ENCODE results near the gene KIRREL1. TPM values are rescaled to one million over a fixed set of nuclear protein-coding genes. Genes with fewer than 3 reads are reported as not detected.

The KIRREL1 gene
- not detected for total RNA-seq

DNA sequence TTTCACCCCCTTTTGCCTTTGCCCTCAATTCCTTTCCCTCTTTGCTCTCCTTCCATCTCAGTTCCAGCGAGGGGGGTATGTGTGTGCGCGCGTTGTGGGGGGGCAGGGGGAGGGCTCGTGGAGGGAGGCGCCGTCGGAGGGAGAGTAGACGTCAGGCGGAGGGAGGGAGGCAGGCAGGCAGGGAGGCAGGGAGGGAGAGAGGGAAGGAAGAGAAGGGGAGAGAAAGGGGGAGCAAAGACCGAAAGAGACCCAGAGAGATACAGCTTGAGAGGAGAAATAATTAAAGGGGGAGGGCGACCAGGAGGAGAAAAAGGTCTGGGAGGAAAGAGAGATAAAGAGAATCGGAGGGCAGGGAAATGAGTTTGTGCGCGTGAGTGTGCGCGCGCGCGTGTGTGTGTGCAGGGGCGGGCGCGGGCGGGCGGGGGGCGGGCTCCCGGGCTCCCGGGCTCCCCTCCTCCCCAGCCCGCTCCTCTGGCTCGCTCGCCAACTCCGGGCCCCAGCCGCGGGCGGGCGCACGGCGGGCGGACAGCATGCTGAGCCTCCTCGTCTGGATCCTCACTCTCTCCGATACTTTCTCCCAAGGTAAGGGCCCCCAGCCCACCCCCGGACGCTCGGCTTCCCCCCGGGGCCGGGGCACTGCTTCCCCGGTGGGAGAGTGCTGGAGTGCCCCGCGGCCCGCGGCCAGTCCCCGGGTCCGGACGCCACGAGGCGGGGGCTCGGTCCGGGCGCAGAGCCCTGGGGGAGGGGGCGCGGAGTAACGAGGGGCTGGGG, at the start of gene KIRREL1:
TSS of gene KIRREL1 (plus strand) at position 499 of the 771 bp plus-strand sequence. CDS start at position 531, 32 bp downstream.
- ChIA-PET POLR2A (no interaction called here), CTCF (interaction anchor here (0.9 to 5.0 kb wide), 5 partner anchors 41 to 131 kb away, joined by 3 to 69 read pairs (median 20); no protein-coding TSS in a partner anchor)
- no peak within 1 kb of the TSS for H3K4me3 Mint-ChIP-seq
- H3K9me3 Mint-ChIP-seq (ENCODE audit: insufficient read depth): no peaks in the 10 kb centered on the region
- H3K27me3 Mint-ChIP-seq (ENCODE audit: low read depth): peaks cover 33% of the 10 kb centered on the region
- no peak for DNase-seq
- no peak for ATAC-seq
- H3K4me1 Mint-ChIP-seq (ENCODE audit: low read depth): no peaks in the 10 kb centered on the region
- H3K27ac Mint-ChIP-seq: no peak within 1 kb of the TSS
- H3K36me3 Mint-ChIP-seq (ENCODE audit: low read depth): no peaks in the 10 kb centered on the region

DNA sequence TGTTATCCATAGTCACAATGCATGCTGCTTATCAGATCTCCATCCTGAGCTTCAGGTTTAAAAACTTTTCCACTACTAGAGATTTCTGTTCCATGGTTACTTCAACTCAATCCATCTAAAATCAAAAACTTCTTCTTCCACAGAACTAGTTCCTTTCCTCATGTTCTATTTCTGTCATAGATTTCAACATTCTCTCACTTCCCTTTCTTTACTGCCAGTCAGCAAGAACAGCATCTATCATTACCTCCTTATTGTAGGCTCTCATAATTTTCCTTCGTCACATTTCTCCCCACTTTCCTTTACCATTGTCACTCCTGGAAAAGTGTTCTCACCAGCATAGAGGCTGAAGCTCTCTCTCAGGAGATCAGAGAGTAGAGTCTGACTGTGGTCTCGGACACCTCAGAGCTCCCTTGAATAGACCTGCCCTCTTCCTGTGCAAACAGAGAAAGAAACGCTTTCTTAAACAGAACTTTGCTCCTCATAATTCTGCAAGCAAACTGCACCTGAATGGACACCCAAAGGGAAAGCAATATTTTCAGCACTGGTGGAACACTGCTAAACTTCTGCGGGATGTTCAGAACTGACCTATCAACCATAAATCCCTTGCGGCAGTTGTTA, 48.7 kb upstream of the KIRREL1 start:
- no peak overlapping the region for H3K27ac Mint-ChIP-seq
- H3K4me1 Mint-ChIP-seq (ENCODE audit: low read depth): peaks cover 3% of the 10 kb centered on the region
- H3K27me3 Mint-ChIP-seq (ENCODE audit: low read depth): no peaks in the 10 kb centered on the region
- H3K4me3 Mint-ChIP-seq: no peak overlapping the region
- ChIA-PET POLR2A (no interaction called here), CTCF (interaction anchor here (1.3 kb wide), 1 partner anchor 18 kb away, joined by 3 read pairs; no protein-coding TSS in a partner anchor)
- no peaks in the 10 kb centered on the region for H3K36me3 Mint-ChIP-seq (ENCODE audit: low read depth)
- no peaks in the 10 kb centered on the region for H3K9me3 Mint-ChIP-seq (ENCODE audit: insufficient read depth)
- no peak for DNase-seq
- no peak for ATAC-seq

DNA sequence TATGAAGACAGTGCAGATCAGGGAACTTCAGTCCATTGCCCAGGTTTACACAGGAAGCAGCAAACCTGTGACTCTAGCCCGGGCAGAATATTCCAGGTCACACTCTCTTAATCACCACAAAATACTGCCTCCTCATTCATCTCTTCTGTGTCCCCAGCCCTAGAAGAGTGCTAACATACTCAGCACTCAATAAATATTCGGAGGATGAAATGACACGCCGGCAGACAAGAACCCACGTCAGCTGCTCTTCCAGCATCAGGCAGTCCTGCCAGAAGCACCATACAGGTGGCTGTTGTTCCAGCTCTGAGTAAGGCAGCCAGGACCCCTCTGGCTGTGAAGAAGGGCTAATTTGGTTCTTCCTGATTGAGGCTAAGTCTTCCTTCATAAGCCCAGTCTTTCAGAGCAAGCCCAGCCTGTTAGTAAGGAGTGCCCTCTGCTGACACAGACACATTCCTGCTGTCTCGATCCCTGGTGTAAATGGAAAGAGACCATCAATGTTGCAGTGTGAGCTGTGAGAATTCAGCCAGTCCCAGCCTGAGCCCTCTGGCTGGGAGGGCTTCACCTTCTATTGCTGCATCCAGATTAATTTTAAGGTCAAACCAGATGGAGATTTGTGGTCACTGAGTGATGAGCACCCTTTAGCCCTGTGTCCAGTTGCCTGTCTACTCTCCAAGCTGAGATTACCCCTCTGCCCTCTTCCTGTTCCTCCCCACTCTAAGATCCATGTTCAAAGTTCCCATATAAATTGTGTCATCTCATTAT, 45.0 kb upstream of the KIRREL1 start:
- no peak for ATAC-seq
- Mint-ChIP-seq H3K27me3 (ENCODE audit: low read depth) (peaks cover 9% of the 10 kb centered on the region), H3K4me1 (ENCODE audit: low read depth) (peaks cover 3% of the 10 kb centered on the region), H3K9me3 (ENCODE audit: insufficient read depth) (no peaks in the 10 kb centered on the region), H3K36me3 (ENCODE audit: low read depth) (no peaks in the 10 kb centered on the region), H3K4me3 (no peak overlapping the region), H3K27ac (no peak overlapping the region)
- CTCF ChIA-PET: interaction anchor here (1.9 to 2.0 kb wide), 2 partner anchors 14 to 369 kb away, joined by 4 to 8 read pairs; no protein-coding TSS in a partner anchor
- no peak for DNase-seq
- POLR2A ChIA-PET: no interaction called here

DNA sequence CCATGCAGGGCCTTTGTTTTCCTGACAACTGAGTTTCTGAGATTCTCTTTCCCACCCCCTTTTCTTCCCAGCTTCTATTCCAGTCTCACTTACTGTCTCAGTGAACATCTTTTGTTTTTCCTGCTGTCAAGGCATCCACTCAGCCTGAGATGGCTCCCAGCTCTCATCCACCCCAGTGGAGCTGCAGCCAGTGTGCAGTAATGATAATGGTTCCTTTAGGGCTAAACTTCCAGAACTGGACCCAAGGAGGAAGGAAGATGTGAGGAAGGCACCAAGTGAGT, 44.4 kb upstream of the KIRREL1 start:
- Mint-ChIP-seq H3K4me3 (no peak overlapping the region), H3K36me3 (ENCODE audit: low read depth) (no peaks in the 10 kb centered on the region), H3K27ac (no peak overlapping the region), H3K9me3 (ENCODE audit: insufficient read depth) (no peaks in the 10 kb centered on the region), H3K4me1 (ENCODE audit: low read depth) (peaks cover 3% of the 10 kb centered on the region), H3K27me3 (ENCODE audit: low read depth) (peaks cover 11% of the 10 kb centered on the region)
- ATAC-seq (no peak), DNase-seq (no peak)
- ChIA-PET CTCF (interaction anchor here (1.9 to 2.0 kb wide), 2 partner anchors 14 to 369 kb away, joined by 4 to 8 read pairs; no protein-coding TSS in a partner anchor), POLR2A (no interaction called here)

DNA sequence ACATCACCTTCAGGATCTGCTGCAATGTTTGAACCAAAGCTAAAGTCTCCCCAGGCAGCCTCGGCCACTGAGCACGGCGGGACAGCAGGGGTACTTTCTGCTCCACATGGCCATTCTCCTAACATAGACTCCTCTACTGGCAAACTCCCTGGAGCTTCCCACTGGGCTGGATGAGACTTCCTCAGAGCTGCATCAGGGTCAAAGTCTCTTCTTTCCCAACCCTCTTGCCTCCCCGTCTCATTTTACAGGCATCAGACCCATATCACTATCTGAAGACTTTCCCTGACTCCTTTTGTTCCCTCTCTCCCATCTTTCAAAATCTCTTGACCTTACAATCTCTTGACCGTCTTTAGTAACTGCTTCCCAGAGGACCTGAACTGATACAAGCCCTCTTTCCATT, 42.2 kb upstream of the KIRREL1 start:
- no peak for DNase-seq
- Mint-ChIP-seq H3K27me3 (ENCODE audit: low read depth) (peaks cover 18% of the 10 kb centered on the region), H3K4me3 (no peak overlapping the region), H3K36me3 (ENCODE audit: low read depth) (no peaks in the 10 kb centered on the region), H3K4me1 (ENCODE audit: low read depth) (no peaks in the 10 kb centered on the region), H3K27ac (no peak overlapping the region), H3K9me3 (ENCODE audit: insufficient read depth) (no peaks in the 10 kb centered on the region)
- no peak for ATAC-seq
- POLR2A ChIA-PET: interaction anchor here (0.6 kb wide), 1 partner anchor 499 kb away, joined by 3 read pairs; no protein-coding TSS in a partner anchor
- CTCF ChIA-PET: interaction anchor here (0.9 kb wide), 1 partner anchor 371 kb away, joined by 3 read pairs; no protein-coding TSS in a partner anchor

DNA sequence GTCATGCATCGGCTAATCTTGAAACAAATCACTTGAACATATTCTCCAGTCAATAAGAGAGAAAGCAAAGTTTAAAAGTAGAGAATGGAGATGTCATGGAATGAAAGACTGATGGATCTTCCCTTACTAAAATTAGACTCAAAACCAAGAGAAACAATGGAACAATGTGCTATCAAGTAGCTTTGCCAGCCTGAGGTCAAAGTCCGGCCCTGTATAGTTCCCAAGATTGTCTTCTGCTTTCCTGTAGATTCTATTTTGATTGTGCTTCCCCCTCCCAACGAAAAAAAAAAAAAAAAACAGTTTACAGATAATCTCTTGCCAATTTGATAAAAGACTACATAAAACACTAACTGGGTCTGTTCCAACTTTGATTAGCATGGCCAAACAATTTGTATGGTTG, 40.8 kb upstream of the KIRREL1 start:
- H3K4me1 Mint-ChIP-seq (ENCODE audit: low read depth): no peaks in the 10 kb centered on the region
- H3K9me3 Mint-ChIP-seq (ENCODE audit: insufficient read depth): no peaks in the 10 kb centered on the region
- no peaks in the 10 kb centered on the region for H3K36me3 Mint-ChIP-seq (ENCODE audit: low read depth)
- peaks cover 22% of the 10 kb centered on the region for H3K27me3 Mint-ChIP-seq (ENCODE audit: low read depth)
- CTCF ChIA-PET: no interaction called here
- DNase-seq (no peak), ATAC-seq (no peak)
- no peak overlapping the region for H3K27ac Mint-ChIP-seq
- POLR2A ChIA-PET: no interaction called here
- H3K4me3 Mint-ChIP-seq: no peak overlapping the region

DNA sequence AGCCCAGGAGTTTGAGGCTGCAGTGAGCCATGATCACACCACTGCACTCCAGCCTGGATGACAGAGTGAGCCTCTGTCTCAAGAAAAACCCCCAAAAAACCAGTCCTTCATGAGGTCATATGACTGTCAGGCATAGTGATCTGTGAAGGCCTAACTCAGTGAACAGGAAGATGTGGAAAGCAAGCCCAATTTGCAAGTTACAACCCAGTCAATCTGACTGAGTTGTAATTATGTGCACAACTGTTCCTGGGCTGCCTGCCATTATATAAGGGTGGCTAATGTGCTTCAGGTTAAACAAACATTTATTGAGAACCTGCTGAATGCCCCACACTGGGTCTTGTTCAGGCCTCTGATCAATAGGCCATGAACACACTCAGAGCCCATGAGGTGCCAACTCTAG, 38.2 kb upstream of the KIRREL1 start:
- H3K4me1 Mint-ChIP-seq (ENCODE audit: low read depth): no peaks in the 10 kb centered on the region
- ATAC-seq (no peak), DNase-seq (no peak)
- no peaks in the 10 kb centered on the region for H3K9me3 Mint-ChIP-seq (ENCODE audit: insufficient read depth)
- H3K27me3 Mint-ChIP-seq (ENCODE audit: low read depth): peaks cover 24% of the 10 kb centered on the region
- ChIA-PET CTCF (no interaction called here), POLR2A (no interaction called here)
- no peak overlapping the region for H3K27ac Mint-ChIP-seq
- no peaks in the 10 kb centered on the region for H3K36me3 Mint-ChIP-seq (ENCODE audit: low read depth)
- no peak overlapping the region for H3K4me3 Mint-ChIP-seq

DNA sequence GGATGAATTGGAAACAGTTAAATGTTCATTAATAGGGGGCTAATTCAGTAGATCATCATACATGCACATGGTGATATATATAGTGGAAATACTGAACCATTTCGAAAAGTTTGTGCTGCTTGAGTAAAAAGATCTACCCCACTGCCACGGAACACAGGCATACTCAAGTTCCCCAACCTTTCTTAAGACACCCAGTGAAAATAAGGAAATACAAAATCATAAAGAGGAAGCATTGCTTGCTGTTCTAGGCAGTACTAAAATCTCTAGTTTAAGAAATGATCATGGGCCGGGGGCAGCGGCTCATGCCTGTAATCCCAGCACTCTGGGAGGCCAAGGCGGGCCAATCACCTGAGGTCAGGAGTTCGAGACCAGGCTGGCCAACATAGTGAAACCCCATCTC, 37.6 kb upstream of the KIRREL1 start:
- Mint-ChIP-seq H3K4me1 (ENCODE audit: low read depth) (no peaks in the 10 kb centered on the region), H3K36me3 (ENCODE audit: low read depth) (no peaks in the 10 kb centered on the region), H3K27ac (no peak overlapping the region), H3K4me3 (no peak overlapping the region), H3K27me3 (ENCODE audit: low read depth) (peaks cover 24% of the 10 kb centered on the region), H3K9me3 (ENCODE audit: insufficient read depth) (no peaks in the 10 kb centered on the region)
- ATAC-seq: no peak
- no peak for DNase-seq
- ChIA-PET CTCF (no interaction called here), POLR2A (no interaction called here)

DNA sequence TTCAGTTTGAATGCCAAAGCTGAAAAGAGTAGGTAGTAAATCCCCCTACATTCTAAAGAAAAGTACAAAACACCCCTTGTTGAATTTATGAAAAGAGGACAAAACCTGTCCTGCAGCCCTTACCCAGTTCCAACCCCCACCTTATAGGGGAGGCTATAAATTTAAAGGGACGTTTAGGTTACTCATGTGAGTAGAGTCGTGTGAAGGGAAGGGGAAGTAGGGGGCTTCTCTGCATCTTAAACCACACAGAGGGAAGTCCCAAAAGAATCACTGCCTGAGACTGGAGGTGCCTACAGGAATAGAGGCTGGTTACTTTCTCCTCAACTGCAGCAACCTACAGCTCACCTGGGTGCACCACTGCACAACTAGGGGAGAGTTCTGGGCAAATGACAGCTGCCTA, 36.7 kb upstream of the KIRREL1 start:
- DNase-seq: no peak
- CTCF ChIA-PET: interaction anchor here (1.5 kb wide), 1 partner anchor 35 kb away, joined by 3 read pairs; no protein-coding TSS in a partner anchor
- no peaks in the 10 kb centered on the region for H3K4me1 Mint-ChIP-seq (ENCODE audit: low read depth)
- no peak overlapping the region for H3K4me3 Mint-ChIP-seq
- H3K27me3 Mint-ChIP-seq (ENCODE audit: low read depth): peaks cover 24% of the 10 kb centered on the region
- H3K27ac Mint-ChIP-seq: no peak overlapping the region
- POLR2A ChIA-PET: no interaction called here
- no peaks in the 10 kb centered on the region for H3K36me3 Mint-ChIP-seq (ENCODE audit: low read depth)
- no peaks in the 10 kb centered on the region for H3K9me3 Mint-ChIP-seq (ENCODE audit: insufficient read depth)
- no peak for ATAC-seq

- ChIA-PET POLR2A (no interaction called here), CTCF (interaction anchor here (0.8 to 1.6 kb wide), 2 partner anchors 10 to 26 kb away, joined by 3 to 5 read pairs; no protein-coding TSS in a partner anchor)
- DNase-seq (no peak), ATAC-seq (no peak)
- H3K27me3 Mint-ChIP-seq (ENCODE audit: low read depth): peaks cover 17% of the 10 kb centered on the region
- H3K4me1 Mint-ChIP-seq (ENCODE audit: low read depth): no peaks in the 10 kb centered on the region
- H3K27ac Mint-ChIP-seq: no peak overlapping the region
- no peak overlapping the region for H3K4me3 Mint-ChIP-seq
- no peaks in the 10 kb centered on the region for H3K36me3 Mint-ChIP-seq (ENCODE audit: low read depth)
- H3K9me3 Mint-ChIP-seq (ENCODE audit: insufficient read depth): no peaks in the 10 kb centered on the region
Measured at GRCh38 chr1:157958263-157958662, 35.2 kb upstream of the KIRREL1 start.

GRCh38 chr1:157959750-157960149, 33.7 kb upstream of the KIRREL1 start:
- no peak for ATAC-seq
- CTCF ChIA-PET: interaction anchor here (0.9 kb wide), 1 partner anchor 151 kb away, joined by 3 read pairs; no protein-coding TSS in a partner anchor
- H3K36me3 Mint-ChIP-seq (ENCODE audit: low read depth): no peaks in the 10 kb centered on the region

DNA sequence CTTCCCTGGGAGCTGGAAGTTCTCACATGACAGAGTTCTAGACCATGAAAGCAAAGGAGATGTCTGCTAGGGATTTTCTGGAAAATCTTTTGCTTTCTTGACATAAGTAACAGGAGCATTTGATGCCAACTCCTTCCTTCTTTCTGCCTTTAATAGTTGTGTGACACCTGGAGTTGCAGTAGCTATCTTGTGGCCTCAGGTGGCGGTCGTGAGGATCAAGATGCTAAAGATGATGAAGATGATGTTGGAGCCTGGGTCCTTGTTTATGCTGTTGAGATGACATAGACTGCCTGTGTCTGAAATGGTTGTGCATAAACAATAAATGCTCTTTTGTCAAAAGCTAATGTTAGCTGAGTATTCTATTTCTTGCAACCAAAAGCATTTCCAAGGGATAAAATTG, 32.7 kb upstream of the KIRREL1 start:
- no peak overlapping the region for H3K4me3 Mint-ChIP-seq
- ChIA-PET POLR2A (no interaction called here), CTCF (interaction anchor here (0.9 to 2.0 kb wide), 3 partner anchors 150 to 164 kb away, joined by 3 to 9 read pairs (median 4); no protein-coding TSS in a partner anchor)
- no peaks in the 10 kb centered on the region for H3K9me3 Mint-ChIP-seq (ENCODE audit: insufficient read depth)
- H3K27me3 Mint-ChIP-seq (ENCODE audit: low read depth): peaks cover 10% of the 10 kb centered on the region
- no peaks in the 10 kb centered on the region for H3K36me3 Mint-ChIP-seq (ENCODE audit: low read depth)
- no peaks in the 10 kb centered on the region for H3K4me1 Mint-ChIP-seq (ENCODE audit: low read depth)
- ATAC-seq: no peak
- DNase-seq: no peak
- H3K27ac Mint-ChIP-seq: no peak overlapping the region

More at GRCh38 chr1:157959750-157960149, 33.7 kb upstream of the KIRREL1 start:
- no peaks in the 10 kb centered on the region for H3K4me1 Mint-ChIP-seq (ENCODE audit: low read depth)
- POLR2A ChIA-PET: no interaction called here
- H3K4me3 Mint-ChIP-seq: no peak overlapping the region
- DNase-seq: no peak
- H3K27me3 Mint-ChIP-seq (ENCODE audit: low read depth): peaks cover 12% of the 10 kb centered on the region
- no peaks in the 10 kb centered on the region for H3K9me3 Mint-ChIP-seq (ENCODE audit: insufficient read depth)
- H3K27ac Mint-ChIP-seq: no peak overlapping the region

Data from activated CD8-positive, alpha-beta T cell treated with anti-CD3 and anti-CD28 coated beads, Interleukin-2, amount 10 ng/mL, durations not matched to agents 7 days and 5 days (primary cell).